Fibroblast of pulmonary artery (primary cell): ENCODE data around the gene FATE1.

Experiments used
- DNase-seq: peaks from one replicate; pipeline ENCODE4 v3.0.0-alpha.2; 2010; ENCODE audit warnings: low read depth
- H3K4me3 ChIP-seq: replicated peaks from 2 replicates; pipeline ENCODE4 v1.5.1; 2011; ENCODE audit warnings: low read depth, mild to moderate bottlenecking, control low read depth, low read length, moderate library complexity
- CTCF ChIP-seq: IDR thresholded peaks from 2 replicates; pipeline ENCODE4 v1.5.1; 2011; ENCODE audit warnings: mild to moderate bottlenecking, control low read depth, low read length, inconsistent platforms; ENCODE audit errors: missing control alignments

Gene FATE1

GRCh38 chrX:151727346-151727745, 11.5 kb downstream of the FATE1 start:
- no peak for TF ChIP-seq CTCF
- no peak for DNase-seq
- no peak overlapping the region for H3K4me3 ChIP-seq

- H3K4me3 ChIP-seq, result no peak overlapping the region
- no peak for DNase-seq
- no peak for TF ChIP-seq CTCF
These were observed 13.4 kb downstream of the FATE1 start for GRCh38 chrX:151729056-151729725.

GRCh38 chrX:151734446-151734845, 18.6 kb downstream of the FATE1 start, which contains the start of gene CNGA2:
Gene CNGA2 (plus strand): TSS chrX:151734746. CDS start chrX:151738484, 3,738 bp downstream.
- H3K4me3 ChIP-seq, result no peak within 1 kb of the TSS
- DNase-seq, result no peak
- TF ChIP-seq CTCF, result no peak

GRCh38 chrX:151735219-151735618, 19.4 kb downstream of the FATE1 start:
- H3K4me3 ChIP-seq, result no peak overlapping the region
- no peak for TF ChIP-seq CTCF
- DNase-seq, result no peak

GRCh38 chrX:151736685-151737084, 20.9 kb downstream of the FATE1 start:
- DNase-seq, result no peak
- TF ChIP-seq CTCF, result no peak
- no peak overlapping the region for H3K4me3 ChIP-seq

GRCh38 chrX:151737494-151737893, 21.7 kb downstream of the FATE1 start:
- no peak overlapping the region for H3K4me3 ChIP-seq
- DNase-seq, result no peak
- TF ChIP-seq CTCF, result no peak

- no peak for DNase-seq
- TF ChIP-seq CTCF, result no peak
- H3K4me3 ChIP-seq, result no peak overlapping the region
These were observed 22.9 kb downstream of the FATE1 start for GRCh38 chrX:151738751-151739150.
